Mammary epithelial cell (primary cell): ENCODE results near the gene ARHGAP15.

Experiments used
- CTCF ChIP-seq, 2 donors: IDR thresholded peaks in 1 of 2; conservative IDR thresholded peaks in 1 of 2; 2 replicates each; pipeline ENCODE4 v1.5.1; 2011 to 2012; ENCODE audit warnings: inconsistent platforms in 2 of 2, low read length in 2 of 2, mild to moderate bottlenecking in 2 of 2, control low read depth in 1 of 2, low read depth in 1 of 2; ENCODE audit not compliant: insufficient read depth in 1 of 2; ENCODE audit errors: extremely low read depth in 1 of 2
- EZH2 ChIP-seq: IDR thresholded peaks from 2 replicates; pipeline ENCODE4 v1.6.1; 2012; ENCODE audit warnings: low read length, inconsistent platforms, borderline replicate concordance

GRCh38 chr2:143710879-143711278, 581.7 kb downstream of the ARHGAP15 start:
- TF ChIP-seq CTCF (conservative IDR thresholded peaks at IDR 0.05 in 1 of 2, IDR thresholded peaks at IDR 0.05 in 1 of 2; ENCODE audit: extremely low read depth in 1 of 2, insufficient read depth in 1 of 2, low read depth in 1 of 2, low read length in 2 of 2) (no peak), EZH2 (no peak)
